HCT116 (cell line): Measurements from ENCODE around the gene KIAA1671. TPM values are rescaled to one million over a fixed set of nuclear protein-coding genes. Genes with fewer than 3 reads are reported as not detected.

Source experiments
- ATAC-seq: fragments of 200-7000 bp; cut with Tn5 transposase; 2 replicates; pipeline ENCODE4 v1.9.1; 2020; ENCODE audit warnings: mild to moderate bottlenecking, moderate library complexity
- BruUV-seq: library from RNA; stranded (reverse); fragments of 400-500 nt; replicated peaks from 2 replicates; lab custom pipeline; 2021; lab: Mats Ljungman, UMichigan
- CTCF ChIA-PET: fragments of 300-600 bp; sonication (Branson Sonifier 250); formaldehyde crosslinking; loops from one replicate; lab custom pipeline; 2021; ENCODE audit warnings: antibody characterized with exemption; lab: Charles Lee
- POLR2A ChIA-PET: fragments of 300-600, 350-600 bp; sonication (Branson Sonifier 250); formaldehyde crosslinking; loops from one replicate; lab custom pipeline; 2021; ENCODE audit warnings: antibody characterized with exemption; lab: Charles Lee
- RAD21 ChIA-PET, 2 experiments: fragments of 300-600 bp; sonication (Branson Sonifier 250); formaldehyde crosslinking; loops; one replicate each; lab custom pipeline; 2023; ENCODE audit warnings: low total read pairs in 2 of 2; ENCODE audit not compliant: uncharacterized antibody in 2 of 2, unreplicated experiment in 2 of 2, low non-redundant PET in 1 of 2; lab: Charles Lee
- DNase-seq: peaks from one replicate; pipeline ENCODE4 v3.0.0-alpha.2; 2010; ENCODE audit warnings: low read depth, low spot score
- H2AFZ ChIP-seq: fragments of 200-600 bp; shearing (Covaris generic), sonication (generic); 2 replicates; pipeline ENCODE4 v1.6.1; 2017; ENCODE audit warnings: low read depth, mixed run types, mixed read lengths, antibody characterized with exemption, low read length; ENCODE audit not compliant: poor library complexity, severe bottlenecking
- H3K27ac ChIP-seq: 2 replicates; pipeline ENCODE4 v1.5.1; 2012; ENCODE audit warnings: low read depth, low read length
- H3K27me3 ChIP-seq: fragments of 200-600 bp; sonication (generic); 2 replicates; pipeline ENCODE4 v1.6.1; 2016; ENCODE audit warnings: mixed run types, low read length, mixed read lengths; ENCODE audit not compliant: insufficient read depth
- H3K36me3 ChIP-seq, 2 experiments: fragments of 200-500 bp in 1 of 2; fragments of 200-600 bp in 1 of 2; sonication (Bioruptor generic) in 1 of 2; sonication (generic) in 1 of 2; 2 replicates each; pipeline versions ENCODE4 v1.5.1 to v1.6.1; 2014 to 2016; ENCODE audit warnings: low read length in 2 of 2, inconsistent platforms in 1 of 2, mixed read lengths in 1 of 2, mixed run types in 1 of 2; ENCODE audit not compliant: insufficient read depth in 2 of 2, control insufficient read depth in 1 of 2
- H3K4me1 ChIP-seq, 2 experiments: fragments of 200-600 bp in 1 of 2; sonication (generic) in 1 of 2; 2 replicates each; pipeline versions ENCODE4 v1.5.1 to v1.6.1; 2012 to 2017; ENCODE audit warnings: low read length in 2 of 2, inconsistent platforms in 1 of 2, mild to moderate bottlenecking in 1 of 2, mixed read lengths in 1 of 2, mixed run types in 1 of 2, moderate library complexity in 1 of 2; ENCODE audit not compliant: insufficient read depth in 2 of 2, control insufficient read depth in 1 of 2
- H3K4me2 ChIP-seq: fragments of 200-600 bp; sonication (generic); 2 replicates; pipeline ENCODE4 v1.6.1; 2017; ENCODE audit warnings: mixed run types, low read length, mixed read lengths
- H3K4me3 ChIP-seq, 2 experiments: fragments of 200-600 bp in 1 of 2; sonication (generic) in 1 of 2; replicated peaks in 1 of 2; 2 replicates each; pipeline ENCODE4 v1.5.1; 2011 to 2016; ENCODE audit warnings: low read length in 2 of 2, control low read depth in 1 of 2, low read depth in 1 of 2, mild to moderate bottlenecking in 1 of 2, mixed read lengths in 1 of 2, mixed run types in 1 of 2
- H3K79me2 ChIP-seq: fragments of 200-600 bp; sonication (generic); 2 replicates; pipeline ENCODE4 v1.6.1; 2017; ENCODE audit warnings: mild to moderate bottlenecking, mixed run types, low read length, moderate library complexity, mixed read lengths; ENCODE audit not compliant: insufficient read depth
- H3K9ac ChIP-seq: fragments of 200-600 bp; sonication (generic); 2 replicates; pipeline ENCODE4 v1.6.1; 2016; ENCODE audit warnings: low read length, mixed read lengths
- H3K9me2 ChIP-seq: fragments of 200-600 bp; sonication (generic), shearing (Covaris generic); 2 replicates; pipeline ENCODE4 v1.6.1; 2017; ENCODE audit warnings: mixed run types, mild to moderate bottlenecking, moderate library complexity; ENCODE audit not compliant: insufficient read depth
- H3K9me3 ChIP-seq, 2 experiments: fragments of 200-500 bp in 1 of 2; fragments of 200-600 bp in 1 of 2; sonication (Bioruptor generic) in 1 of 2; sonication (generic) in 1 of 2; 2 replicates each; pipeline ENCODE4 v1.6.1; 2014 to 2017; ENCODE audit warnings: low read length in 2 of 2, mixed read lengths in 2 of 2, inconsistent platforms in 1 of 2, low read depth in 1 of 2, mild to moderate bottlenecking in 1 of 2, mixed run types in 1 of 2, moderate library complexity in 1 of 2; ENCODE audit not compliant: control insufficient read depth in 1 of 2, insufficient read depth in 1 of 2
- H4K20me1 ChIP-seq: fragments of 200-600 bp; sonication (generic), shearing (Covaris generic); 2 replicates; pipeline ENCODE4 v1.6.1; 2017; ENCODE audit warnings: mixed run types, mild to moderate bottlenecking, moderate library complexity; ENCODE audit not compliant: insufficient read depth
- CBX3 ChIP-seq: IDR thresholded peaks from 2 replicates; pipeline ENCODE4 v1.6.1; 2012; ENCODE audit warnings: low read depth
- CTCF ChIP-seq, 3 experiments: fragments of 200-600 bp in 1 of 3; sonication (generic) in 1 of 3; IDR thresholded peaks in 2 of 3; conservative IDR thresholded peaks in 1 of 3; 2 replicates each; pipeline ENCODE4 v1.5.1; 2012 to 2017; ENCODE audit warnings: low read depth in 2 of 3, low read length in 2 of 3, antibody characterized with exemption in 1 of 3, borderline replicate concordance in 1 of 3, control low read depth in 1 of 3, mild to moderate bottlenecking in 1 of 3, mixed read lengths in 1 of 3, mixed run types in 1 of 3, moderate library complexity in 1 of 3; ENCODE audit not compliant: insufficient read depth in 1 of 3
- EGR1 ChIP-seq: IDR thresholded peaks from 2 replicates; pipeline ENCODE4 v1.6.1; 2012; ENCODE audit warnings: low read depth
- ELF1 ChIP-seq: IDR thresholded peaks from 2 replicates; pipeline ENCODE4 v1.6.1; 2012; ENCODE audit warnings: low read depth, borderline replicate concordance
- EZH2 ChIP-seq: fragments of 200-600 bp; sonication (generic); IDR thresholded peaks from 2 replicates; pipeline ENCODE4 v1.6.1; 2017; ENCODE audit warnings: antibody characterized with exemption, mixed run types
- FOSL1 ChIP-seq: IDR thresholded peaks from 2 replicates; pipeline ENCODE4 v1.6.1; 2012; ENCODE audit warnings: low read depth
- JUND ChIP-seq: IDR thresholded peaks from 2 replicates; pipeline ENCODE4 v1.6.1; 2012
- SIN3A ChIP-seq: IDR thresholded peaks from 2 replicates; pipeline ENCODE4 v1.6.1; 2012; ENCODE audit warnings: low read depth
- SP1 ChIP-seq: IDR thresholded peaks from 2 replicates; pipeline ENCODE4 v1.6.1; 2012; ENCODE audit warnings: low read depth
- TCF7L2 ChIP-seq: IDR thresholded peaks from 2 replicates; pipeline ENCODE4 v1.7.0; 2011; ENCODE audit warnings: borderline replicate concordance, inconsistent platforms; ENCODE audit not compliant: insufficient read depth, insufficient read length; ENCODE audit errors: extremely low read depth
- YY1 ChIP-seq: IDR thresholded peaks from 2 replicates; pipeline ENCODE4 v1.6.1; 2011; ENCODE audit warnings: low read length, low read depth, moderate library complexity, mild to moderate bottlenecking; ENCODE audit not compliant: insufficient replicate concordance; ENCODE audit errors: extremely low read depth
- ZBTB33 ChIP-seq: IDR thresholded peaks from 2 replicates; pipeline ENCODE4 v1.6.1; 2011; ENCODE audit warnings: mild to moderate bottlenecking, low read length, moderate library complexity; ENCODE audit not compliant: insufficient replicate concordance; ENCODE audit errors: extremely low read depth
- ZFX ChIP-seq: fragments of 450-650 bp; IDR thresholded peaks from 2 replicates; pipeline ENCODE4 v1.6.1; 2017
- ZNF274 ChIP-seq: fragments of 200-500 bp; sonication (Bioruptor generic); IDR thresholded peaks from 2 replicates; pipeline ENCODE4 v1.6.1; 2014; ENCODE audit warnings: mild to moderate bottlenecking, low read depth, low read length, inconsistent platforms
- intact Hi-C: fragments of 100-400 bp; cut with micrococcal nuclease; formaldehyde crosslinking; loops from 2 replicates; pipeline ENCODE4 v1.10.0; 2022
- total RNA-seq: library from RNA; stranded (reverse); gene quantifications from one replicate; pipeline ENCODE4 v1.2.1, GENCODE V29; 2021; ENCODE audit not compliant: unreplicated experiment

KIAA1671 gene
- total RNA-seq, 1 experiment from 2014 or later = 36.8 TPM

GRCh38 chr22:25019427-25020184 lies 67.1 kb downstream of the KIAA1671 start:
- H3K9ac ChIP-seq = no peak overlapping the region
- no peak overlapping the region for H3K27ac ChIP-seq
- peaks cover 0 to under 1% of the 10 kb centered on the region in 2 experiments; a peak in 2 of 4 replicates for H3K4me1 ChIP-seq
- H3K9me2 ChIP-seq = no peaks in the 10 kb centered on the region
- CTCF ChIA-PET = no interaction called here
- H3K4me3 ChIP-seq = no peak overlapping the region
- RAD21 ChIA-PET = no interaction called here
- no peak overlapping the region for H3K4me2 ChIP-seq
- H3K9me3 ChIP-seq = no peaks in the 10 kb centered on the region
- peaks cover 0 to 3% of the 10 kb centered on the region in 2 experiments; a peak in 1 of 4 replicates for H3K36me3 ChIP-seq
- no peaks in the 10 kb centered on the region for H3K27me3 ChIP-seq
- no peak for DNase-seq
- no peaks in the 10 kb centered on the region; the same call in 1 of the 2 replicates for H3K79me2 ChIP-seq
- no peaks in the 10 kb centered on the region for H4K20me1 ChIP-seq
- POLR2A ChIA-PET = no interaction called here
- no peak overlapping the region for H2AFZ ChIP-seq
- TSS peak; percentile 15 for BruUV-seq
- no peak for ATAC-seq
- intact Hi-C loops = no loop called here
- no peak for TF ChIP-seq EGR1
- TF ChIP-seq SP1 = no peak
- TF ChIP-seq SIN3A = no peak
- no peak for TF ChIP-seq FOSL1
- TF ChIP-seq YY1 = no peak
- TF ChIP-seq TCF7L2 = no peak
- TF ChIP-seq ELF1 = no peak
- TF ChIP-seq EZH2 = no peak
- TF ChIP-seq JUND = no peak
- TF ChIP-seq CTCF (IDR thresholded peaks at IDR 0.05 in 2 of 3, conservative IDR thresholded peaks at IDR 0.05 in 1 of 3; ENCODE audit: borderline replicate concordance in 1 of 3, insufficient read depth in 1 of 3, low read depth in 2 of 3, low read length in 2 of 3) = no peak
- TF ChIP-seq ZFX = no peak
- no peak for TF ChIP-seq CBX3
- TF ChIP-seq ZBTB33 = no peak
- TF ChIP-seq ZNF274 = no peak
